ENCODE measurements around the gene UBQLN4. TPM values are rescaled to one million over a fixed set of nuclear protein-coding genes. Genes with fewer than 3 reads are reported as not detected.

UBQLN4 gene
- total RNA-seq, 1 donor from 2014 or later, result 28.2 TPM

DNA sequence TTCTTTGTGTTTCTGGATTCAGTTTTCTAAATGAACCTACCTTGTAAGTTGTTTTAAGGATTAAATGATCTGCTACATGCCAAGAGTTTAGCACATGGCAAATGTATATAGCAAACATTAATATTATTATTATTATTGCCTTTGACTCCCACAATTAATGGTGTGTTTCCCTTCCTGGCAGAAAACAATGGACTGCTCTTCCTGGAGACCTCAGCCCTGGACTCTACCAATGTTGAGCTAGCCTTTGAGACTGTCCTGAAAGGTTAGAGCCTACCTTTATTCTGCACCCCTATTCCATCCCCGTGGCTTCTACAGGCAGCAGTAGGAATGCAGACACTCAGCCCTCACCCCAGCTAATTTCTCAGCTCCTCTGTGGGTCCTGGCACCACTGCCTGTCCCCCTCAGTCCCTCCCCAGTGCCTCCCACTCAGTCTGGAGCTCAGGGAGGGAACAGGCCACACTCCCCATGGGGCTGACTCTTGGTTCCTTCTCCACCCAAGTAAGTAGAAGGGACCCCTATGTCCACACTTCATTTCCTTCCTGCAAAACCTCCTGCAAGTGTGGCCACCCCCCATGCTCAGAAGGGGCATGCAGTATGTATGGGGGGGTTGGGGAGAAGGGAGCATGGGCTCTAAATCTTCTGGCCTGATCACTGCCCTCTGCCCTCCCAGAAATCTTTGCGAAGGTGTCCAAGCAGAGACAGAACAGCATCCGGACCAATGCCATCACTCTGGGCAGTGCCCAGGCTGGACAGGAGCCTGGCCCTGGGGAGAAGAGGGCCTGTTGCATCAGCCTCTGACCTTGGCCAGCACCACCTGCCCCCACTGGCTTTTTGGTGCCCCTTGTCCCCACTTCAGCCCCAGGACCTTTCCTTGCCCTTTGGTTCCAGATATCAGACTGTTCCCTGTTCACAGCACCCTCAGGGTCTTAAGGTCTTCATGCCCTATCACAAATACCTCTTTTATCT, 16.2 kb upstream of the UBQLN4 start:
- no peak for DNase-seq (ENCODE audit: low read depth)
- TF ChIP-seq, protein P1, sequence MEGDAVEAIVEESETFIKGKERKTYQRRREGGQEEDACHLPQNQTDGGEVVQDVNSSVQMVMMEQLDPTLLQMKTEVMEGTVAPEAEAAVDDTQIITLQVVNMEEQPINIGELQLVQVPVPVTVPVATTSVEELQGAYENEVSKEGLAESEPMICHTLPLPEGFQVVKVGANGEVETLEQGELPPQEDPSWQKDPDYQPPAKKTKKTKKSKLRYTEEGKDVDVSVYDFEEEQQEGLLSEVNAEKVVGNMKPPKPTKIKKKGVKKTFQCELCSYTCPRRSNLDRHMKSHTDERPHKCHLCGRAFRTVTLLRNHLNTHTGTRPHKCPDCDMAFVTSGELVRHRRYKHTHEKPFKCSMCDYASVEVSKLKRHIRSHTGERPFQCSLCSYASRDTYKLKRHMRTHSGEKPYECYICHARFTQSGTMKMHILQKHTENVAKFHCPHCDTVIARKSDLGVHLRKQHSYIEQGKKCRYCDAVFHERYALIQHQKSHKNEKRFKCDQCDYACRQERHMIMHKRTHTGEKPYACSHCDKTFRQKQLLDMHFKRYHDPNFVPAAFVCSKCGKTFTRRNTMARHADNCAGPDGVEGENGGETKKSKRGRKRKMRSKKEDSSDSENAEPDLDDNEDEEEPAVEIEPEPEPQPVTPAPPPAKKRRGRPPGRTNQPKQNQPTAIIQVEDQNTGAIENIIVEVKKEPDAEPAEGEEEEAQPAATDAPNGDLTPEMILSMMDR (conservative IDR thresholded peaks at IDR 0.05; ENCODE audit: low read depth, low read length), result no peak

DNA sequence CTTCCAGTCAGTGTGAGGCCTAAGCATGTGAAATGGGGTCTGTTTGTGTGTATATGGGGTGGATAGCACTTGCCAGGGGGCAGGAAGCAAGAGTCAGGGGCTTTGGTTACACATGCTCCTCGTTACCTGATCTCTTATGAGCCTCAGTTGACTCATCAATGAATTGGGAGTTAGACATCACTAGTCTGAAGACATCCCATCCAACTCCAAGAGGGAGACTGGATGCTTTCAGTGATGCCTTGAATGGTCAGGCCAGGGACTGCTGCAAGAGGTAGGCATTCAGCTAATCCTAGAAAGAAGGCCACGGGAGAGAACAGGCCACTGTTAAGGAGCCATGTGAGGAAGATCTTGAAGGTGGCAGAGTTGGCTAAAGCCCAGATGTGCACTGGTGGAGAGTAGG, 13.7 kb upstream of the UBQLN4 start:
- no peak for DNase-seq (ENCODE audit: low read depth)

More for the DNA sequence above, 16.2 kb upstream of the UBQLN4 start:
- no peak overlapping the region for H3K4me3 ChIP-seq (ENCODE audit: low read depth, low read length)

DNA sequence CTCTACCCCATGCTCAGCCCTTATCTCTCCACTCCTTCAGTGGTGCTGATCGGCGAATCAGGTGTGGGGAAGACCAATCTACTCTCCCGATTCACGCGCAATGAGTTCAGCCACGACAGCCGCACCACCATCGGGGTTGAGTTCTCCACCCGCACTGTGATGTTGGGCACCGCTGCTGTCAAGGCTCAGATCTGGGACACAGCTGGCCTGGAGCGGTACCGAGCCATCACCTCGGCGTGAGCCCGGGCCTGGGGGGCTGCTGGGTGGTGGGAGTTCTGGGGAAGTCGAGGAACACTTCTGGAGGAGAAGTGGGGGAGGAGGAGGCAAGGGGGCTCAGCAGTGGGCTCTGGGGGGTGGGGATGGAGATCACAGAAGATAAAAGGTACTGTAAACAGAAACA, 12.3 kb upstream of the UBQLN4 start:
- TF ChIP-seq, protein P1 (conservative IDR thresholded peaks at IDR 0.05; ENCODE audit: low read depth, low read length), result no peak
- no peak for DNase-seq (ENCODE audit: low read depth)
- no peak overlapping the region for H3K4me3 ChIP-seq (ENCODE audit: low read depth, low read length)

More for the DNA sequence above, 13.7 kb upstream of the UBQLN4 start:
- H3K4me3 ChIP-seq (ENCODE audit: low read depth, low read length), result no peak overlapping the region
- TF ChIP-seq, protein P1 (conservative IDR thresholded peaks at IDR 0.05; ENCODE audit: low read depth, low read length), result no peak

DNA sequence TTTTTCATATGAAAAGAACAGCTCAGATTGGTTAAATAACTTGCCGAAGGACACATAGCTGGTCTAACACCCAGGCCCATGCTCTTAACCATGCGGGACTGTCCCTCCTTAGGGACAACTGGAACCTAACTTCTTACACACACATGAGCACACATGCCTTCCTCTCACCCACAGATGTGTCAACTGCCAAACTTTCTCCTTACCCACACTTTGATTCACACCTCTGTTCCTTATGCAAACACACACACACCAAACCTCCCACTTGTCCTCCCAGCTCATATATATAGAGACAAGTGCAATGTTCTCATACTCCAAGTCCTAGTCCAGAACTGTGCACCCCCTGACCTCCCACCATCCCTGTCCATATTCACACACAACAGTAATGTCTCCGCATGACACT, 11.6 kb upstream of the UBQLN4 start:
- H3K4me3 ChIP-seq (ENCODE audit: low read depth, low read length), result no peak overlapping the region
- no peak for DNase-seq (ENCODE audit: low read depth)
- TF ChIP-seq, protein P1 (conservative IDR thresholded peaks at IDR 0.05; ENCODE audit: low read depth, low read length), result no peak

DNA sequence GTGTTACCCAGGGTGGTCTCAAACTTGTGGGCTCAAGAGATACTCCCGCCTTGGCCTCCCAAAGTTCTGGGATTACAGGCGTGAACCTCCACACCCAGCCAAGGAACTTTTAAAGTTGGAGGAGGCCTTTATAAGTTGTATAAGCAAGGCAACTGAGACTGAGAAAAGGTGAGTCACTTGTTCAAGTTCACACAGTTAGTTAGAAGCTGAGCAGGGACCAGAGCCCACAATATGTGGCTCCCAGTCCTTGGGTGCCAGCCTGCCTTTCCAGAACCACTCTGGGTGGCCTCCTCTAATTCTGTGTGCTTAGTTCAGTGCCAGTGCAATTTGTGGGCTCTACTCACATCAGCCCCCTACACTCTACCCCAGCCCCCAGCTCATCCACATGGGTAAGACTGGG, 11.0 kb upstream of the UBQLN4 start:
- TF ChIP-seq, protein P1 (conservative IDR thresholded peaks at IDR 0.05; ENCODE audit: low read depth, low read length), result no peak
- no peak for DNase-seq (ENCODE audit: low read depth)
- no peak overlapping the region for H3K4me3 ChIP-seq (ENCODE audit: low read depth, low read length)

DNA sequence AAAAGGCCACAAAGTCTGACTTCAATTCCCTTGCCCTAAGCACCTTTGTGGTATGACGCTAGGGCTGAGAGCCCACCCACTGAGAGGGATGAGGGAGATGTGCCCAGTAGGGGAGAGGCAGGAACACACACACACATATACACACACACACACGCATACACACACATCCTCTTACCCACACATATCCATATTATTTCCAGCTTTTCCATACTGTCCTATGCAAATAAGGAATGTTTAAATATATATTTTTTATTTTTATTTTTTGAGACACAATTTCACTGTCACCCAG, 10.3 kb upstream of the UBQLN4 start:
- H3K4me3 ChIP-seq (ENCODE audit: low read depth, low read length), result no peak overlapping the region
- no peak for DNase-seq (ENCODE audit: low read depth)
- TF ChIP-seq, protein P1 (conservative IDR thresholded peaks at IDR 0.05; ENCODE audit: low read depth, low read length), result no peak

DNA sequence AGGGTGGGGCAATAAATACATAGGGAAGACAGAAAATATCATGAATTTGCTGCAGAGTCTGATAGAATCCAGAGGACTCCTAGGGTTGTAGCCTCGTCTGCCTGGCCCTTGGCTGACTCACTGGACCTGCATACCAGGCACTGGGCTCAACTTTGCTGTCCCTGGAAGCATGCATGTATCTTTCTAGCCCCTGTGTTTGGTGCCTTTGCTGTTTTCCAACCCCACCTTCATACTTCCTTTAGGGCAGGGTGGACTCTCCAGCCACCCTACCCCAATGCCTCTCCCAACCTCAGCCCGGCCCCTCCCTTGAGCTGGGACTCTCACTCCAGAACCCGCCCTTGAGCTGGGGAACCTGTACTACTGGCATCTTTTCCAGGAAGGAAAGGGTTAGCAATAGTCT, 8.6 kb upstream of the UBQLN4 start:
- TF ChIP-seq, protein P1 (conservative IDR thresholded peaks at IDR 0.05; ENCODE audit: low read depth, low read length), result no peak
- no peak for DNase-seq (ENCODE audit: low read depth)
- no peak overlapping the region for H3K4me3 ChIP-seq (ENCODE audit: low read depth, low read length)

Data from epithelial cell of proximal tubule (primary cell).